A673 (cell line): ENCODE results near the gene CLPX. TPM values are rescaled to one million over a fixed set of nuclear protein-coding genes. Genes with fewer than 3 reads are reported as not detected.
"Not testable (repeated sequence)": the region's sequence is repeated elsewhere in the genome, so short reads cannot be mapped to it uniquely, and the experiment has no call there.

Experiments used
- BruUV-seq: library from RNA; stranded (reverse); fragments of 400-500 nt; replicated peaks from 2 replicates; lab custom pipeline; 2021; lab: Mats Ljungman, UMichigan
- CTCF ChIA-PET: fragments of 300-600 bp; sonication (Branson Sonifier 250); formaldehyde crosslinking; loops from one replicate; lab custom pipeline; 2022; ENCODE audit warnings: antibody characterized with exemption; lab: Charles Lee
- POLR2A ChIA-PET: fragments of 300-600 bp; sonication (Branson Sonifier 250); formaldehyde crosslinking; loops from one replicate; lab custom pipeline; 2022; ENCODE audit warnings: antibody characterized with exemption; ENCODE audit not compliant: low non-redundant PET; lab: Charles Lee
- DNase-seq: peaks from one replicate; pipeline ENCODE4 v3.0.0-alpha.2; 2015; ENCODE audit warnings: low spot score
- H3K27ac ChIP-seq: fragments of 200-600 bp; sonication (generic); 2 replicates; pipeline ENCODE4 v1.5.1; 2016; ENCODE audit warnings: mixed run types, low read depth, mild to moderate bottlenecking, mixed read lengths, antibody characterized with exemption, low read length; ENCODE audit not compliant: poor library complexity, severe bottlenecking
- H3K27me3 ChIP-seq: fragments of 200-600 bp; sonication (generic); replicated peaks from 2 replicates; pipeline ENCODE4 v1.6.1; 2017; ENCODE audit warnings: mixed run types, low read depth, mild to moderate bottlenecking, mixed read lengths, antibody characterized with exemption, low read length; ENCODE audit not compliant: insufficient read depth, poor library complexity
- H3K36me3 ChIP-seq: fragments of 200-600 bp; sonication (generic); 2 replicates; pipeline ENCODE4 v1.6.1; 2016; ENCODE audit warnings: mixed run types, mild to moderate bottlenecking, mixed read lengths, antibody characterized with exemption, low read length; ENCODE audit not compliant: insufficient read depth, poor library complexity, severe bottlenecking
- H3K4me1 ChIP-seq: fragments of 200-600 bp; sonication (generic); 2 replicates; pipeline ENCODE4 v1.6.1; 2017; ENCODE audit warnings: mixed run types, mild to moderate bottlenecking, mixed read lengths, antibody characterized with exemption, low read length; ENCODE audit not compliant: insufficient read depth, poor library complexity, severe bottlenecking
- H3K4me3 ChIP-seq: fragments of 200-600 bp; sonication (generic); 2 replicates; pipeline ENCODE4 v1.5.1; 2016; ENCODE audit warnings: low read depth, mixed run types, mild to moderate bottlenecking, mixed read lengths, low read length; ENCODE audit not compliant: poor library complexity, severe bottlenecking
- H3K9me3 ChIP-seq: fragments of 200-600 bp; sonication (generic); 2 replicates; pipeline ENCODE4 v1.6.1; 2016; ENCODE audit warnings: mixed run types, low read depth, mild to moderate bottlenecking, mixed read lengths, antibody characterized with exemption, low read length; ENCODE audit not compliant: poor library complexity, severe bottlenecking
- CTCF ChIP-seq: fragments of 300-800, 200-600 bp; sonication (generic); conservative IDR thresholded peaks from 2 replicates; pipeline ENCODE4 v1.5.1; 2017; ENCODE audit warnings: low read depth, mild to moderate bottlenecking, antibody characterized with exemption, low read length, moderate library complexity, mixed read lengths
- EZH2 ChIP-seq: fragments of 200-600 bp; sonication (generic); IDR thresholded peaks from 2 replicates; pipeline ENCODE4 v1.6.1; 2017; ENCODE audit warnings: borderline replicate concordance, low read depth, mild to moderate bottlenecking, mixed read lengths, antibody characterized with exemption, low read length; ENCODE audit not compliant: poor library complexity, severe bottlenecking
- intact Hi-C: fragments of 100-400 bp; cut with micrococcal nuclease; formaldehyde crosslinking; loops from one replicate; pipeline ENCODE4 v1.10.0; 2022; ENCODE audit not compliant: unreplicated experiment
- total RNA-seq: library from RNA; stranded (reverse); gene quantifications from 2 replicates; pipeline ENCODE4 v1.2.3, GENCODE V29; 2021

CLPX gene
- total RNA-seq, 1 experiment from 2014 or later, result 60.2 TPM

GRCh38 chr15:65231306-65231705 is 46.2 kb upstream of the CLPX start:
- Histone ChIP-seq H3K27ac (no peak overlapping the region), H3K9me3 (no peaks in the 10 kb centered on the region), H3K27me3 (no peaks in the 10 kb centered on the region), H3K4me3 (no peak overlapping the region), H3K36me3 (no peaks in the 10 kb centered on the region), H3K4me1 (no peaks in the 10 kb centered on the region)
- CTCF ChIA-PET, result no interaction called here
- POLR2A ChIA-PET, result no interaction called here
- DNase-seq, result no peak
- TF ChIP-seq EZH2 (no peak), CTCF (no peak)
- no TSS peak for BruUV-seq
- intact Hi-C loops, result no loop called here

- POLR2A ChIA-PET, H3K27ac ChIP-seq, DNase-seq, H3K36me3 ChIP-seq, CTCF ChIA-PET, H3K4me3 ChIP-seq, H3K27me3 ChIP-seq, intact Hi-C loops, H3K4me1 ChIP-seq, BruUV-seq, H3K9me3 ChIP-seq: not testable (repeated sequence)
Observed at GRCh38 chr15:65226901-65227300, 41.8 kb upstream of the CLPX start.

- Histone ChIP-seq H3K27ac (no peak overlapping the region), H3K4me3 (no peak overlapping the region), H3K27me3 (no peaks in the 10 kb centered on the region), H3K36me3 (no peaks in the 10 kb centered on the region), H3K4me1 (no peaks in the 10 kb centered on the region), H3K9me3 (no peaks in the 10 kb centered on the region)
- no TSS peak for BruUV-seq
- ChIA-PET CTCF (no interaction called here), POLR2A (no interaction called here)
- intact Hi-C loops, result no loop called here
- no peak for TF ChIP-seq EZH2
- TF ChIP-seq CTCF, result no peak
- DNase-seq, result no peak
Observed at GRCh38 chr15:65226221-65226620, 41.1 kb upstream of the CLPX start.

GRCh38 chr15:65223996-65224395 is 38.9 kb upstream of the CLPX start:
- ChIA-PET POLR2A (interaction anchor here (0.6 kb wide), 1 partner anchor 19 kb away, joined by 3 read pairs; no protein-coding TSS in a partner anchor), CTCF (no interaction called here)
- no peak for TF ChIP-seq CTCF
- TF ChIP-seq EZH2, result no peak
- Histone ChIP-seq H3K36me3 (no peaks in the 10 kb centered on the region), H3K4me1 (no peaks in the 10 kb centered on the region), H3K27me3 (no peaks in the 10 kb centered on the region), H3K4me3 (no peak overlapping the region), H3K9me3 (no peaks in the 10 kb centered on the region), H3K27ac (no peak overlapping the region)
- intact Hi-C loops, result no loop called here
- DNase-seq, result no peak
- no TSS peak for BruUV-seq
